ENCODE measurements around the gene PIAS1. TPM values are rescaled to one million over a fixed set of nuclear protein-coding genes. Genes with fewer than 3 reads are reported as not detected.
"Not testable (repeated sequence)": the region's sequence is repeated elsewhere in the genome, so short reads cannot be mapped to it uniquely, and the experiment has no call there.

Gene PIAS1
- total RNA-seq, 1 donor from 2014 or later: 71.6 TPM

GRCh38 chr15:68224546-68225250, 170.6 kb downstream of the PIAS1 start:
- Mint-ChIP-seq H3K4me3 (ENCODE audit: low read depth) (no peak overlapping the region), H3K4me1 (ENCODE audit: low read depth) (peaks cover 12% of the 10 kb centered on the region), H3K9me3 (ENCODE audit: low read depth) (no peaks in the 10 kb centered on the region), H3K27ac (peak overlapping the region; percentile 85), H3K27me3 (no peaks in the 10 kb centered on the region), H3K36me3 (ENCODE audit: insufficient read depth) (peaks cover 6% of the 10 kb centered on the region)
- TF ChIP-seq CTCF (IDR thresholded peaks at IDR 0.05; ENCODE audit: unreplicated experiment): no peak
- no peak for DNase-seq (ENCODE audit: low spot score, unreplicated experiment)

- not testable (repeated sequence) for H3K4me3 Mint-ChIP-seq (ENCODE audit: low read depth); H3K36me3 Mint-ChIP-seq (ENCODE audit: insufficient read depth); H3K27me3 Mint-ChIP-seq; DNase-seq (ENCODE audit: low spot score, unreplicated experiment); H3K9me3 Mint-ChIP-seq (ENCODE audit: low read depth)
- Mint-ChIP-seq H3K4me1 (ENCODE audit: low read depth) (peaks cover 16% of the 10 kb centered on the region), H3K27ac (peak overlapping the region; percentile 33)
Observed at GRCh38 chr15:68225442-68225841, 171.3 kb downstream of the PIAS1 start.

- no peak overlapping the region for H3K27ac Mint-ChIP-seq
- no peak for DNase-seq (ENCODE audit: low spot score, unreplicated experiment)
- no peaks in the 10 kb centered on the region for H3K9me3 Mint-ChIP-seq (ENCODE audit: low read depth)
- H3K4me3 Mint-ChIP-seq (ENCODE audit: low read depth): peak overlapping the region; percentile 76
- TF ChIP-seq CTCF (IDR thresholded peaks at IDR 0.05; ENCODE audit: unreplicated experiment): no peak
- peaks cover 4% of the 10 kb centered on the region for H3K36me3 Mint-ChIP-seq (ENCODE audit: insufficient read depth)
- peaks cover 16% of the 10 kb centered on the region for H3K4me1 Mint-ChIP-seq (ENCODE audit: low read depth)
- H3K27me3 Mint-ChIP-seq: peaks cover 16% of the 10 kb centered on the region
Observed at GRCh38 chr15:68227643-68228142, 173.6 kb downstream of the PIAS1 start.

GRCh38 chr15:68228143-68228970, 174.2 kb downstream of the PIAS1 start:
- TF ChIP-seq CTCF (IDR thresholded peaks at IDR 0.05; ENCODE audit: unreplicated experiment): no peak
- H3K27ac Mint-ChIP-seq: peak overlapping the region; percentile 71
- H3K9me3 Mint-ChIP-seq (ENCODE audit: low read depth): no peaks in the 10 kb centered on the region
- H3K36me3 Mint-ChIP-seq (ENCODE audit: insufficient read depth): no peaks in the 10 kb centered on the region
- peaks cover 16% of the 10 kb centered on the region for H3K27me3 Mint-ChIP-seq
- DNase-seq (ENCODE audit: low spot score, unreplicated experiment): no peak
- peaks cover 13% of the 10 kb centered on the region for H3K4me1 Mint-ChIP-seq (ENCODE audit: low read depth)
- H3K4me3 Mint-ChIP-seq (ENCODE audit: low read depth): peak overlapping the region; percentile 76

- TF ChIP-seq CTCF (IDR thresholded peaks at IDR 0.05; ENCODE audit: unreplicated experiment): no peak
- Mint-ChIP-seq H3K27me3 (peaks cover 16% of the 10 kb centered on the region), H3K27ac (peak overlapping the region; percentile 71), H3K4me1 (ENCODE audit: low read depth) (peaks cover 13% of the 10 kb centered on the region), H3K4me3 (ENCODE audit: low read depth) (peak overlapping the region; percentile 76), H3K9me3 (ENCODE audit: low read depth) (no peaks in the 10 kb centered on the region), H3K36me3 (ENCODE audit: insufficient read depth) (no peaks in the 10 kb centered on the region)
- DNase-seq (ENCODE audit: low spot score, unreplicated experiment): no peak
Observed at GRCh38 chr15:68228971-68229385, 174.9 kb downstream of the PIAS1 start.
